Fibroblast of lung (primary cell): ENCODE measurements around the gene CORO6. TPM values are rescaled to one million over a fixed set of nuclear protein-coding genes. Genes with fewer than 3 reads are reported as not detected.

ENCODE experiments used
- DNase-seq, 2 donors: peaks; one replicate each; pipeline versions ENCODE4 v3.0.0 to v3.0.0-alpha.2; 2010; ENCODE audit warnings: low read depth in 2 of 2
- H2AFZ ChIP-seq: 2 replicates; pipeline ENCODE4 v1.5.1; 2012; ENCODE audit warnings: low read length, control low read depth, inconsistent platforms
- H3K27ac ChIP-seq: 2 replicates; pipeline ENCODE4 v1.5.1; 2011; ENCODE audit warnings: low read length, control low read depth; ENCODE audit not compliant: insufficient read depth
- H3K27me3 ChIP-seq: 2 replicates; pipeline ENCODE4 v1.5.1; 2011; ENCODE audit warnings: mild to moderate bottlenecking, low read length; ENCODE audit not compliant: control insufficient read depth, insufficient read depth
- H3K36me3 ChIP-seq: 2 replicates; pipeline ENCODE4 v1.5.1; 2011; ENCODE audit warnings: low read length; ENCODE audit not compliant: control insufficient read depth, insufficient read depth
- H3K4me1 ChIP-seq: 2 replicates; pipeline ENCODE4 v1.5.1; 2011; ENCODE audit warnings: low read length; ENCODE audit not compliant: control insufficient read depth, insufficient read depth; ENCODE audit errors: extremely low read depth
- H3K4me2 ChIP-seq: 2 replicates; pipeline ENCODE4 v1.5.1; 2011; ENCODE audit warnings: low read length, control low read depth; ENCODE audit not compliant: insufficient read depth; ENCODE audit errors: extremely low read depth
- H3K4me3 ChIP-seq, 4 experiments: fragments of 200-600 bp in 1 of 4; sonication (generic) in 1 of 4; replicated peaks in 1 of 4; 2 replicates each; pipeline ENCODE4 v1.5.1; 2011 to 2016; ENCODE audit warnings: low read length in 4 of 4, low read depth in 3 of 4, mild to moderate bottlenecking in 3 of 4, control low read depth in 2 of 4, inconsistent platforms in 1 of 4, mixed read lengths in 1 of 4; ENCODE audit not compliant: insufficient read depth in 1 of 4; ENCODE audit errors: control extremely low read depth in 1 of 4
- H3K79me2 ChIP-seq: 2 replicates; pipeline ENCODE4 v1.5.1; 2012; ENCODE audit warnings: mild to moderate bottlenecking, low read length, inconsistent platforms; ENCODE audit not compliant: control insufficient read depth, insufficient read depth
- H3K9ac ChIP-seq: 2 replicates; pipeline ENCODE4 v1.5.1; 2011; ENCODE audit warnings: mild to moderate bottlenecking, low read length, control low read depth; ENCODE audit not compliant: insufficient read depth
- H3K9me3 ChIP-seq: 2 replicates; pipeline ENCODE4 v1.5.1; 2012; ENCODE audit warnings: low read depth, low read length; ENCODE audit not compliant: control insufficient read depth, insufficient read depth
- H4K20me1 ChIP-seq: 2 replicates; pipeline ENCODE4 v1.5.1; 2011; ENCODE audit warnings: low read length; ENCODE audit not compliant: control insufficient read depth, insufficient read depth; ENCODE audit errors: extremely low read depth
- CTCF ChIP-seq, 2 donors: IDR thresholded peaks in 1 of 2; conservative IDR thresholded peaks in 1 of 2; 1 replicate in 1 of 2; 2 replicates in 1 of 2; pipeline ENCODE4 v1.5.1; 2011 to 2012; ENCODE audit warnings: low read length in 2 of 2, control low read depth in 1 of 2, inconsistent platforms in 1 of 2, low read depth in 1 of 2, mild to moderate bottlenecking in 1 of 2
- EZH2 ChIP-seq: IDR thresholded peaks from 2 replicates; pipeline ENCODE4 v1.5.1; 2012; ENCODE audit warnings: low read length, control low read depth, mild to moderate bottlenecking; ENCODE audit errors: missing control alignments
- polyA plus RNA-seq, 2 donors: library from polyadenylated mRNA; depleted of rRNA in 1 of 2; stranded (reverse) in 1 of 2; unstranded in 1 of 2; fragments of >200 nt; gene quantifications; 2 replicates each; pipeline ENCODE4 v1.2.1, GENCODE V29; 2011 to 2012; ENCODE audit warnings: missing spikeins in 1 of 2
- total RNA-seq: library from RNA; depleted of rRNA; stranded (reverse); fragments of >200 nt; gene quantifications from 2 replicates; pipeline ENCODE4 v1.2.1, GENCODE V29; 2014

Gene CORO6
- total and polyA plus RNA-seq, 2 donors (not counting 1 experiment from before 2014, with no cell fraction given): 8.0 to 19.3 TPM

- H2AFZ ChIP-seq: peak overlapping the region; percentile 51
- H3K4me2 ChIP-seq: peak overlapping the region; percentile 27
- no peak overlapping the region for H3K27ac ChIP-seq
- H4K20me1 ChIP-seq: no peaks in the 10 kb centered on the region
- TF ChIP-seq EZH2 (no peak), CTCF (conservative IDR thresholded peaks at IDR 0.05 in 1 of 2, IDR thresholded peaks at IDR 0.05 in 1 of 2; ENCODE audit: low read depth in 1 of 2, low read length in 2 of 2) (no peak)
- peaks cover 19% of the 10 kb centered on the region for H3K4me1 ChIP-seq
- DNase-seq: peak; percentile 79 to 82
- no peaks in the 10 kb centered on the region for H3K79me2 ChIP-seq
- H3K9me3 ChIP-seq: no peaks in the 10 kb centered on the region
- no peaks in the 10 kb centered on the region for H3K27me3 ChIP-seq
- no peaks in the 10 kb centered on the region for H3K36me3 ChIP-seq
- peak overlapping the region in 2 of 4 experiments; percentile 22 to 40 for H3K4me3 ChIP-seq
- no peak overlapping the region for H3K9ac ChIP-seq
Observed at GRCh38 chr17:29615492-29616299, 7.0 kb downstream of the CORO6 start.

GRCh38 chr17:29615048-29615385 lies 7.7 kb downstream of the CORO6 start:
- Histone ChIP-seq H3K4me1 (peaks cover 19% of the 10 kb centered on the region), H3K9me3 (no peaks in the 10 kb centered on the region), H3K4me3 (peak overlapping the region in 2 of 4 experiments; percentile 21 to 22), H4K20me1 (no peaks in the 10 kb centered on the region), H3K36me3 (no peaks in the 10 kb centered on the region), H3K27me3 (no peaks in the 10 kb centered on the region), H3K4me2 (no peak overlapping the region), H3K9ac (no peak overlapping the region), H2AFZ (no peak overlapping the region), H3K79me2 (no peaks in the 10 kb centered on the region), H3K27ac (no peak overlapping the region)
- TF ChIP-seq EZH2: no peak
- no peak for TF ChIP-seq CTCF (conservative IDR thresholded peaks at IDR 0.05 in 1 of 2, IDR thresholded peaks at IDR 0.05 in 1 of 2; ENCODE audit: low read depth in 1 of 2, low read length in 2 of 2)
- DNase-seq: peak in 1 of 2 donors; percentile 36

- Histone ChIP-seq H3K27ac (no peak overlapping the region), H4K20me1 (no peaks in the 10 kb centered on the region), H3K9me3 (no peaks in the 10 kb centered on the region), H3K4me1 (peaks cover 17% of the 10 kb centered on the region), H3K4me2 (no peak overlapping the region), H3K79me2 (no peaks in the 10 kb centered on the region), H3K4me3 (no peak overlapping the region), H2AFZ (no peak overlapping the region), H3K9ac (no peak overlapping the region), H3K36me3 (no peaks in the 10 kb centered on the region), H3K27me3 (no peaks in the 10 kb centered on the region)
- DNase-seq: no peak
- TF ChIP-seq EZH2: no peak
- TF ChIP-seq CTCF (conservative IDR thresholded peaks at IDR 0.05 in 1 of 2, IDR thresholded peaks at IDR 0.05 in 1 of 2; ENCODE audit: low read depth in 1 of 2, low read length in 2 of 2): no peak
Observed at GRCh38 chr17:29614349-29615047, 8.2 kb downstream of the CORO6 start.
